Endothelial cell of umbilical vein (primary cell): ENCODE measurements around the gene GPD1.

Experiments
- EZH2 ChIP-seq: IDR thresholded peaks from 2 replicates; pipeline ENCODE4 v1.6.1; 2012; ENCODE audit warnings: borderline replicate concordance, low read depth, mild to moderate bottlenecking, moderate library complexity, low read length, inconsistent platforms; ENCODE audit not compliant: severe bottlenecking
- GATA2 ChIP-seq: IDR thresholded peaks from 2 replicates; pipeline ENCODE4 v1.7.0; 2011; ENCODE audit warnings: low read depth, mild to moderate bottlenecking, moderate library complexity, mixed read lengths, low read length; ENCODE audit not compliant: insufficient read length, insufficient read depth
- MAX ChIP-seq: IDR thresholded peaks from 2 replicates; pipeline ENCODE4 v1.6.1; 2011; ENCODE audit not compliant: insufficient read depth, insufficient read length
- POLR2A ChIP-seq: IDR thresholded peaks from 2 replicates; pipeline ENCODE4 v1.6.1; 2012; ENCODE audit warnings: low read depth, mild to moderate bottlenecking, control low read depth, low read length
- POLR2AphosphoS5 ChIP-seq: IDR thresholded peaks from 2 replicates; pipeline ENCODE4 v1.6.1; 2012; ENCODE audit warnings: low read depth, mild to moderate bottlenecking, control low read depth, low read length, moderate library complexity; ENCODE audit not compliant: insufficient read depth
- TF ChIP-seq, protein P1 (sequence below), 2 donors: IDR thresholded peaks; 1 replicate in 1 of 2; 2 replicates in 1 of 2; pipeline ENCODE4 v1.5.1; 2011; ENCODE audit warnings: low read length in 2 of 2, mild to moderate bottlenecking in 2 of 2, moderate library complexity in 2 of 2, control low read depth in 1 of 2, inconsistent platforms in 1 of 2, low read depth in 1 of 2; ENCODE audit not compliant: insufficient read depth in 1 of 2; ENCODE audit errors: extremely low read depth in 1 of 2

DNA sequence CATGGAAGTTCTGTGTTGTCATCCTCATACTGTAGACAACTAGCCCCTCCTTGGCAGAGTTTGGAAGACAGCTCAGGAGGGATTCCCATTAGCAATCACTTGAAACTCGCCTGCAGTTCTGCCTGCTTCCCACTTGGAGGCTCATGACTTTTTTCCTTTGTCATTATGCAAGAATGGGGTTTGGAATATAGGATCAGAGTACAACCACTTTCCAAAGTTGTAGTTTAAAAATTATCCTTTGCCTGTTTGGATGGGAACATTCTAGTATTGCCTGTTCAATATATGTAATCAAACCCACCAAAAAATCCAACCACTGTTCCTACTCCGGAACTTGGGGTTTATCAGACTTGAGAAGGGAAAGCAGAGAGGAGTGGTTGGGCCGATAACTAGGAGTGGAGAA, 2.1 kb upstream of the GPD1 start:
- TF ChIP-seq, protein P1, sequence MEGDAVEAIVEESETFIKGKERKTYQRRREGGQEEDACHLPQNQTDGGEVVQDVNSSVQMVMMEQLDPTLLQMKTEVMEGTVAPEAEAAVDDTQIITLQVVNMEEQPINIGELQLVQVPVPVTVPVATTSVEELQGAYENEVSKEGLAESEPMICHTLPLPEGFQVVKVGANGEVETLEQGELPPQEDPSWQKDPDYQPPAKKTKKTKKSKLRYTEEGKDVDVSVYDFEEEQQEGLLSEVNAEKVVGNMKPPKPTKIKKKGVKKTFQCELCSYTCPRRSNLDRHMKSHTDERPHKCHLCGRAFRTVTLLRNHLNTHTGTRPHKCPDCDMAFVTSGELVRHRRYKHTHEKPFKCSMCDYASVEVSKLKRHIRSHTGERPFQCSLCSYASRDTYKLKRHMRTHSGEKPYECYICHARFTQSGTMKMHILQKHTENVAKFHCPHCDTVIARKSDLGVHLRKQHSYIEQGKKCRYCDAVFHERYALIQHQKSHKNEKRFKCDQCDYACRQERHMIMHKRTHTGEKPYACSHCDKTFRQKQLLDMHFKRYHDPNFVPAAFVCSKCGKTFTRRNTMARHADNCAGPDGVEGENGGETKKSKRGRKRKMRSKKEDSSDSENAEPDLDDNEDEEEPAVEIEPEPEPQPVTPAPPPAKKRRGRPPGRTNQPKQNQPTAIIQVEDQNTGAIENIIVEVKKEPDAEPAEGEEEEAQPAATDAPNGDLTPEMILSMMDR (IDR thresholded peaks at IDR 0.05; ENCODE audit: extremely low read depth in 1 of 2, insufficient read depth in 1 of 2, low read depth in 1 of 2, low read length in 2 of 2) = peak; percentile 19 to 45
- TF ChIP-seq POLR2A (no peak), EZH2 (no peak), GATA2 (no peak), MAX (no peak), POLR2AphosphoS5 (no peak)
